A549 (cell line): ENCODE data around the gene USP11. TPM values are rescaled to one million over a fixed set of nuclear protein-coding genes. Genes with fewer than 3 reads are reported as not detected.

Experiments used
- ATAC-seq, 2 experiments: fragments of 200-7000 bp in 1 of 2; fragments of >200 bp in 1 of 2; cut with Nextera tagmentation in 1 of 2; cut with Tn5 transposase in 1 of 2; 3 replicates each; pipeline versions ENCODE4 v1.8.0 to v1.9.1; 2018 to 2020; ENCODE audit warnings: mild to moderate bottlenecking in 1 of 2, moderate library complexity in 1 of 2
- CTCF ChIA-PET: fragments of 300-600 bp; sonication (Branson Sonifier 250); formaldehyde crosslinking; extraction: SDS; loops from one replicate; lab custom pipeline; 2021; ENCODE audit warnings: antibody characterized with exemption, inconsistent platforms; lab: Yijun Ruan, JAX
- POLR2A ChIA-PET: fragments of 350-600 bp; formaldehyde crosslinking; extraction: SDS; loops from one replicate; lab custom pipeline; 2021; ENCODE audit warnings: antibody characterized with exemption, inconsistent platforms; lab: Yijun Ruan, JAX
- DNase-seq, 2 experiments: peaks; one replicate each; pipeline versions ENCODE4 v3.0.0 to v3.0.0-alpha.2; 2011 to 2016; ENCODE audit warnings: low read depth in 1 of 2, low spot score in 1 of 2
- FAIRE-seq: peaks from 2 replicates; lab custom pipeline; 2011; peaks lifted over from hg19 to GRCh38; lab: Jason Lieb, UNC
- H3K27ac ChIP-seq, 2 experiments: fragments of >200 bp; sonication (Bioruptor Twin); formaldehyde crosslinking; 3 replicates each; pipeline ENCODE4 v1.5.1; 2016 to 2017
- H3K4me1 ChIP-seq: fragments of >200 bp; sonication (Bioruptor Twin); formaldehyde crosslinking; 3 replicates; pipeline ENCODE4 v1.6.1; 2016
- H3K4me2 ChIP-seq: fragments of >200 bp; sonication (Bioruptor Twin); formaldehyde crosslinking; 3 replicates; pipeline ENCODE4 v1.6.1; 2016
- H3K4me3 ChIP-seq: fragments of >200 bp; sonication (Bioruptor Twin); formaldehyde crosslinking; 3 replicates; pipeline ENCODE4 v1.5.1; 2016
- H3K9me3 ChIP-seq: fragments of >200 bp; sonication (Bioruptor Twin); formaldehyde crosslinking; 3 replicates; pipeline ENCODE4 v1.6.1; 2016
- EHMT2 ChIP-seq: fragments of 200-600 bp; sonication (generic); IDR thresholded peaks from 2 replicates; pipeline ENCODE4 v1.6.1; 2016; ENCODE audit warnings: antibody characterized with exemption, low read depth, mild to moderate bottlenecking, moderate library complexity
- EP300 ChIP-seq, 2 experiments: fragments of >200 bp; sonication (Bioruptor Twin); formaldehyde crosslinking; IDR thresholded peaks; 2 replicates in 1 of 2; 3 replicates in 1 of 2; pipeline ENCODE4 v1.6.1; 2016 to 2017
- ESRRA ChIP-seq: fragments of 150-350 bp; IDR thresholded peaks from 2 replicates; pipeline ENCODE4 v1.6.1; 2014; ENCODE audit warnings: mild to moderate bottlenecking, low read length, borderline replicate concordance
- FOXS1 ChIP-seq: fragments of 250-450 bp; sonication (Bioruptor Pico); IDR thresholded peaks from 2 replicates; pipeline ENCODE4 v1.5.0; 2020; ENCODE audit warnings: mild to moderate bottlenecking, moderate library complexity
- HOXB13 ChIP-seq: fragments of 250-450 bp; sonication (Bioruptor Pico); IDR thresholded peaks from 2 replicates; pipeline ENCODE4 v1.5.0; 2020; ENCODE audit warnings: low read depth, mild to moderate bottlenecking, moderate library complexity
- HOXB5 ChIP-seq: fragments of 250-450 bp; sonication (Bioruptor Pico); IDR thresholded peaks from 2 replicates; pipeline ENCODE4 v1.5.0; 2020; ENCODE audit warnings: mild to moderate bottlenecking, moderate library complexity
- JUNB ChIP-seq: fragments of >200 bp; sonication (Bioruptor Twin); formaldehyde crosslinking; IDR thresholded peaks from 2 replicates; pipeline ENCODE4 v1.6.1; 2016
- KDM1A ChIP-seq: fragments of 200-600 bp; sonication (generic); IDR thresholded peaks from 2 replicates; pipeline ENCODE4 v1.6.1; 2016; ENCODE audit warnings: low read depth, mild to moderate bottlenecking
- NFE2L2 ChIP-seq: fragments of 150-350 bp; conservative IDR thresholded peaks from 2 replicates; pipeline ENCODE4 v1.6.1; 2014; ENCODE audit warnings: low read length
- NR3C1 ChIP-seq: fragments of >200 bp; sonication (Bioruptor Twin); formaldehyde crosslinking; IDR thresholded peaks from 3 replicates; pipeline ENCODE4 v1.6.1; 2017
- POLR2AphosphoS2 ChIP-seq: conservative IDR thresholded peaks from 2 replicates; pipeline ENCODE4 v1.6.1; 2012; ENCODE audit warnings: low read length, improper control_type of control experiment, inconsistent platforms
- RAD21 ChIP-seq, 2 experiments: fragments of >200 bp in 1 of 2; sonication (Bioruptor Twin) in 1 of 2; formaldehyde crosslinking in 1 of 2; IDR thresholded peaks in 1 of 2; conservative IDR thresholded peaks in 1 of 2; 2 replicates in 1 of 2; 3 replicates in 1 of 2; pipeline ENCODE4 v1.6.1; 2012 to 2018; ENCODE audit warnings: inconsistent platforms in 1 of 2
- RARB ChIP-seq: fragments of 250-450 bp; sonication (Bioruptor Pico); IDR thresholded peaks from 2 replicates; pipeline ENCODE4 v1.8.0; 2021; ENCODE audit warnings: mild to moderate bottlenecking, moderate library complexity
- RCOR1 ChIP-seq: fragments of 150-350 bp; IDR thresholded peaks from 2 replicates; pipeline ENCODE4 v1.6.1; 2014; ENCODE audit warnings: antibody characterized with exemption, low read length, low read depth
- TP53 ChIP-seq: fragments of 250-450 bp; sonication (Bioruptor Pico); IDR thresholded peaks from 2 replicates; pipeline ENCODE4 v1.5.0; 2021; ENCODE audit warnings: mild to moderate bottlenecking, moderate library complexity
- ZC3H11A ChIP-seq: fragments of 450-650 bp; IDR thresholded peaks from 2 replicates; pipeline ENCODE4 v1.6.1; 2014; ENCODE audit warnings: antibody characterized with exemption, mild to moderate bottlenecking
- ZFP36 ChIP-seq: fragments of 450-650 bp; IDR thresholded peaks from 2 replicates; pipeline ENCODE4 v1.6.1; 2014; ENCODE audit warnings: borderline replicate concordance; ENCODE audit not compliant: partially characterized antibody
- ZNF302 ChIP-seq: fragments of 250-450 bp; sonication (Bioruptor Pico); IDR thresholded peaks from 2 replicates; pipeline ENCODE4 v1.9.0; 2021; ENCODE audit warnings: inconsistent platforms, mild to moderate bottlenecking, moderate library complexity
- ZSCAN20 ChIP-seq: fragments of 250-450 bp; sonication (Bioruptor Pico); IDR thresholded peaks from 2 replicates; pipeline ENCODE4 v1.8.0; 2022; ENCODE audit warnings: mild to moderate bottlenecking, moderate library complexity
- WGBS: methylation state at CpG from one replicate; pipeline ENCODE4 v1.1.6; 2017; ENCODE audit errors: missing lambda C conversion rate; 5-methylcytosine and 5-hydroxymethylcytosine counted together
- polyA plus RNA-seq, 4 experiments: library from polyadenylated mRNA; depleted of rRNA in 3 of 4; stranded (reverse); fragments of >200 nt; fragmentation: RNase III in 1 of 4; extraction: RNeasy Plus Mini Kit Qiagen cat#74134 plus additional on column Dnase treatment in 1 of 4; gene quantifications; 2 replicates in 3 of 4; 3 replicates in 1 of 4; pipeline ENCODE4 v1.2.3, GENCODE V29; 2011 to 2017
- TF ChIP-seq, protein P1 (sequence below): fragments of >200 bp; sonication (Bioruptor Twin); formaldehyde crosslinking; IDR thresholded peaks from 2 replicates; pipeline ENCODE4 v1.6.1; 2016
- TF ChIP-seq, protein P2 (sequence below): IDR thresholded peaks from 2 replicates; pipeline ENCODE4 v1.6.1; 2012
- TF ChIP-seq, protein P3 (sequence below): IDR thresholded peaks from 2 replicates; pipeline ENCODE4 v1.6.1; 2012
- TF ChIP-seq, protein P4 (sequence below): fragments of 200-600 bp; sonication (generic); IDR thresholded peaks from 2 replicates; pipeline ENCODE4 v1.6.1; 2016; ENCODE audit warnings: antibody characterized with exemption, mild to moderate bottlenecking, moderate library complexity
- TF ChIP-seq, protein P5 (sequence below): fragments of >200 bp; sonication (Bioruptor Twin); formaldehyde crosslinking; IDR thresholded peaks from 3 replicates; pipeline ENCODE4 v1.6.1; 2016
- TF ChIP-seq, protein P6 (sequence below): fragments of 150-350 bp; IDR thresholded peaks from 2 replicates; pipeline ENCODE4 v1.6.1; 2014; ENCODE audit warnings: low read depth, mild to moderate bottlenecking, low read length

Gene USP11
- polyA plus RNA-seq, 2 of the 4 experiments (the other 2 are of a cell fraction): 35.6 to 50.0 TPM

DNA sequence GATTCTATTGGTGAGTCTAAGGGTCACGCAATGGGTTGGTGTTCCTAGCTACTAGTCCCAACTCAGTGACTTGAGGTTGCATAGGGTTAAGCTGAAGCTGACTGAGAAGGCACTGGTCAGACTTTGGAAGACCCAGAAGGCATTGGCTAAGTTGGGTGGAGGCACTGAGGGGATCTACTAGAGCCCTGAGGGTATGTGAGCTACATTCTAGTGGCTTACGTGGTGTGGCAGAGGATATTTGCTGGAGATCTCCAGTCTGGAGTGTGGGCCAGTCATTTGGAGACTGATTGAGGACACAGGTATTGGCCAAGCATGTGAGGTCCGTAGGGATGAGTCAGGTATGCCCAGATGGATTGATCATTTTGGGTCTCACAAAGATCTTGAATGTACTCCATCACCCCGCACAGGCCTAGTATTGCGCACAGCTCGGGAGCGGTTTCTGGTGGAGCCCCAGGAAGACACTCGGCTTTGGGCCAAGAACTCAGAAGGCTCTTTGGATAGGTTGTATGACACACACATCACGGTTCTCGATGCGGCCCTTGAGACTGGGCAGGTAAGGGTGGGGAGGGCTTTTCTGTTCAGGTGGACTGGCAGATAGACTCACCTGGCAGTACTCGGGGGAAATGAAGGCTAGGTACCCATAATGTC lies 7.2 kb downstream of the USP11 start:
- WGBS: 97% methylated on average over 12 of the region's 12 CpGs
- H3K27ac ChIP-seq: no peak overlapping the region
- CTCF ChIA-PET: no interaction called here
- ATAC-seq (no peak; a peak in 1 of 6 replicates), DNase-seq (no peak), FAIRE-seq (peak; percentile 59)
- TF ChIP-seq FOXS1 (CRISPR knock-in tag): no peak
- TF ChIP-seq ZNF302 (CRISPR knock-in tag): no peak
- TF ChIP-seq EHMT2: no peak
- TF ChIP-seq KDM1A: no peak
- no peak for TF ChIP-seq TP53 (CRISPR knock-in tag)
- TF ChIP-seq RCOR1: no peak
- TF ChIP-seq, protein P1, sequence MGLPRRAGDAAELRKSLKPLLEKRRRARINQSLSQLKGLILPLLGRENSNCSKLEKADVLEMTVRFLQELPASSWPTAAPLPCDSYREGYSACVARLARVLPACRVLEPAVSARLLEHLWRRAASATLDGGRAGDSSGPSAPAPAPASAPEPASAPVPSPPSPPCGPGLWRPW: no peak
- no peak for TF ChIP-seq ZC3H11A
- TF ChIP-seq HOXB13 (CRISPR knock-in tag): no peak
- TF ChIP-seq NR3C1: no peak
- no peak for TF ChIP-seq NFE2L2
- no peak for TF ChIP-seq RARB (CRISPR knock-in tag)
- TF ChIP-seq, protein P2, sequence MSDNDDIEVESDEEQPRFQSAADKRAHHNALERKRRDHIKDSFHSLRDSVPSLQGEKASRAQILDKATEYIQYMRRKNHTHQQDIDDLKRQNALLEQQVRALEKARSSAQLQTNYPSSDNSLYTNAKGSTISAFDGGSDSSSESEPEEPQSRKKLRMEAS: no peak
- no peak for TF ChIP-seq ESRRA
- TF ChIP-seq ZSCAN20 (CRISPR knock-in tag): no peak
- TF ChIP-seq, protein P3, sequence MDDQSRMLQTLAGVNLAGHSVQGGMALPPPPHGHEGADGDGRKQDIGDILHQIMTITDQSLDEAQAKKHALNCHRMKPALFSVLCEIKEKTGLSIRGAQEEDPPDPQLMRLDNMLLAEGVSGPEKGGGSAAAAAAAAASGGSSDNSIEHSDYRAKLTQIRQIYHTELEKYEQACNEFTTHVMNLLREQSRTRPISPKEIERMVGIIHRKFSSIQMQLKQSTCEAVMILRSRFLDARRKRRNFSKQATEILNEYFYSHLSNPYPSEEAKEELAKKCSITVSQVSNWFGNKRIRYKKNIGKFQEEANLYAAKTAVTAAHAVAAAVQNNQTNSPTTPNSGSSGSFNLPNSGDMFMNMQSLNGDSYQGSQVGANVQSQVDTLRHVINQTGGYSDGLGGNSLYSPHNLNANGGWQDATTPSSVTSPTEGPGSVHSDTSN: no peak
- peaks cover 7% of the 10 kb centered on the region for H3K4me1 ChIP-seq
- POLR2A ChIA-PET: no interaction called here
- no peak overlapping the region for H3K4me2 ChIP-seq
- H3K9me3 ChIP-seq: no peaks in the 10 kb centered on the region
- H3K4me3 ChIP-seq: no peak overlapping the region

DNA sequence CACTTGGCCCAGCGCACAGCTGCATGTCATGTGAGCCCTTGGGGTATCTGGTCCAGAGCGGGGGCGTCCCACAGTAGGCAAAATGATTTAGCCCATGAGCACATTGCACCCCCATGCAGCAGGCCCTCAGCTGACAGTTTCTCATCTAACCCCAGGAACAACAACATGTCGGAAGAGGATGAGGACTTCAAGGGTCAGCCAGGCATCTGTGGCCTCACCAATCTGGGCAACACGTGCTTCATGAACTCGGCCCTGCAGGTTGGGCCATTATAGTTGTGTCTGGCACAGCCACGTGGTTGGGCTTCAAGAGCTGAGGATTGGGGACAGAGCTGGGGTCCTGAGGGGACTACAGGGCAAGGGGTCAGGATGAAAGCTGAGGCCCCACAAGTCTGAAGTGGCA lies 7.8 kb downstream of the USP11 start:
- no peak overlapping the region for H3K4me2 ChIP-seq
- WGBS: 95% methylated on average over 5 of the region's 7 CpGs
- H3K4me1 ChIP-seq: peaks cover 1% of the 10 kb centered on the region; the same call in 1 of the 3 replicates
- H3K4me3 ChIP-seq: no peak overlapping the region
- no peaks in the 10 kb centered on the region for H3K9me3 ChIP-seq
- ChIA-PET CTCF (no interaction called here), POLR2A (no interaction called here)
- TF ChIP-seq NFE2L2: no peak
- H3K27ac ChIP-seq: no peak overlapping the region
- DNase-seq: no peak
- no peak for FAIRE-seq
- no peak for ATAC-seq

DNA sequence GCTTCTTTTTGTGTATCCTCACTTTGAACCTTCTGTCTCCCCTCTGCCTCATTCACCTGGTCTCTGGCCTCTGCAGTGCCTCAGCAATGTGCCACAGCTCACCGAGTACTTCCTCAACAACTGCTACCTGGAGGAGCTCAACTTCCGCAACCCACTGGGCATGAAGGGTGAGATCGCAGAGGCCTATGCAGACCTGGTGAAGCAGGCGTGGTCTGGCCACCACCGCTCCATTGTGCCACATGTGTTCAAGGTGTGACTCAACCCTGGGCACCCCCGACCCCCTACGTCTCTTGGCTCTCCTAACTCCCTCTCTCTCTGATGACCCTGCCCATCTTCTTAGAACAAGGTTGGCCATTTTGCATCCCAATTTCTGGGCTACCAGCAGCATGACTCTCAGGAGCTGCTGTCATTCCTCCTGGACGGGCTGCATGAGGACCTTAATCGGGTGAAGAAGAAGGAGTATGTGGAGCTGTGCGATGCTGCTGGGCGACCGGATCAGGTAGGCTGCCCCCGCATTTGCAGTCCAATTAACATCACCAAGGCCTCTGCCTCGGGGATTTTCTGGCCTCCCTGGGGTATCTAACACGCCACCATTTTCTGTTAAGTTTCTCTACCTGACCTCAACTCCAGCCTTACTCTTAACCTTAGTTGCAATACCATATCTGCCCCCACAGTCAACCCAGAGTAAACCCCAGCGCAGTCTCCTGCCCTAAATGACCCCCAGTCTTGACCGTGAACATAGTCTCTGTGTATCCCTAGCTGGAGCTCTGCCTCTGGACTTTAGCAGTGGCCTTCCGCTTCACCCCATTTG lies 8.6 kb downstream of the USP11 start:
- no peak for DNase-seq
- ATAC-seq: no peak
- H3K4me1 ChIP-seq: no peaks in the 10 kb centered on the region
- no peaks in the 10 kb centered on the region for H3K9me3 ChIP-seq
- ChIA-PET CTCF (no interaction called here), POLR2A (no interaction called here)
- no peak for FAIRE-seq
- no peak overlapping the region for H3K27ac ChIP-seq
- no peak overlapping the region for H3K4me2 ChIP-seq
- H3K4me3 ChIP-seq: no peak overlapping the region
- 97% methylated on average over 18 of the region's 18 CpGs for WGBS
- TF ChIP-seq, protein P4, sequence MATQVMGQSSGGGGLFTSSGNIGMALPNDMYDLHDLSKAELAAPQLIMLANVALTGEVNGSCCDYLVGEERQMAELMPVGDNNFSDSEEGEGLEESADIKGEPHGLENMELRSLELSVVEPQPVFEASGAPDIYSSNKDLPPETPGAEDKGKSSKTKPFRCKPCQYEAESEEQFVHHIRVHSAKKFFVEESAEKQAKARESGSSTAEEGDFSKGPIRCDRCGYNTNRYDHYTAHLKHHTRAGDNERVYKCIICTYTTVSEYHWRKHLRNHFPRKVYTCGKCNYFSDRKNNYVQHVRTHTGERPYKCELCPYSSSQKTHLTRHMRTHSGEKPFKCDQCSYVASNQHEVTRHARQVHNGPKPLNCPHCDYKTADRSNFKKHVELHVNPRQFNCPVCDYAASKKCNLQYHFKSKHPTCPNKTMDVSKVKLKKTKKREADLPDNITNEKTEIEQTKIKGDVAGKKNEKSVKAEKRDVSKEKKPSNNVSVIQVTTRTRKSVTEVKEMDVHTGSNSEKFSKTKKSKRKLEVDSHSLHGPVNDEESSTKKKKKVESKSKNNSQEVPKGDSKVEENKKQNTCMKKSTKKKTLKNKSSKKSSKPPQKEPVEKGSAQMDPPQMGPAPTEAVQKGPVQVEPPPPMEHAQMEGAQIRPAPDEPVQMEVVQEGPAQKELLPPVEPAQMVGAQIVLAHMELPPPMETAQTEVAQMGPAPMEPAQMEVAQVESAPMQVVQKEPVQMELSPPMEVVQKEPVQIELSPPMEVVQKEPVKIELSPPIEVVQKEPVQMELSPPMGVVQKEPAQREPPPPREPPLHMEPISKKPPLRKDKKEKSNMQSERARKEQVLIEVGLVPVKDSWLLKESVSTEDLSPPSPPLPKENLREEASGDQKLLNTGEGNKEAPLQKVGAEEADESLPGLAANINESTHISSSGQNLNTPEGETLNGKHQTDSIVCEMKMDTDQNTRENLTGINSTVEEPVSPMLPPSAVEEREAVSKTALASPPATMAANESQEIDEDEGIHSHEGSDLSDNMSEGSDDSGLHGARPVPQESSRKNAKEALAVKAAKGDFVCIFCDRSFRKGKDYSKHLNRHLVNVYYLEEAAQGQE: no peak
- TF ChIP-seq KDM1A (no peak), EP300 (IDR thresholded peaks at IDR 0.05) (no peak), POLR2AphosphoS2 (no peak), ZNF302 (CRISPR knock-in tag) (no peak), ESRRA (no peak), ZFP36 (no peak), RAD21 (conservative IDR thresholded peaks at IDR 0.05 in 1 of 2, IDR thresholded peaks at IDR 0.05 in 1 of 2) (no peak), HOXB5 (CRISPR knock-in tag) (no peak), JUNB (no peak)
- TF ChIP-seq, protein P5, sequence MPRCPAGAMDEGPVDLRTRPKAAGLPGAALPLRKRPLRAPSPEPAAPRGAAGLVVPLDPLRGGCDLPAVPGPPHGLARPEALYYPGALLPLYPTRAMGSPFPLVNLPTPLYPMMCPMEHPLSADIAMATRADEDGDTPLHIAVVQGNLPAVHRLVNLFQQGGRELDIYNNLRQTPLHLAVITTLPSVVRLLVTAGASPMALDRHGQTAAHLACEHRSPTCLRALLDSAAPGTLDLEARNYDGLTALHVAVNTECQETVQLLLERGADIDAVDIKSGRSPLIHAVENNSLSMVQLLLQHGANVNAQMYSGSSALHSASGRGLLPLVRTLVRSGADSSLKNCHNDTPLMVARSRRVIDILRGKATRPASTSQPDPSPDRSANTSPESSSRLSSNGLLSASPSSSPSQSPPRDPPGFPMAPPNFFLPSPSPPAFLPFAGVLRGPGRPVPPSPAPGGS: no peak
- TF ChIP-seq, protein P6, sequence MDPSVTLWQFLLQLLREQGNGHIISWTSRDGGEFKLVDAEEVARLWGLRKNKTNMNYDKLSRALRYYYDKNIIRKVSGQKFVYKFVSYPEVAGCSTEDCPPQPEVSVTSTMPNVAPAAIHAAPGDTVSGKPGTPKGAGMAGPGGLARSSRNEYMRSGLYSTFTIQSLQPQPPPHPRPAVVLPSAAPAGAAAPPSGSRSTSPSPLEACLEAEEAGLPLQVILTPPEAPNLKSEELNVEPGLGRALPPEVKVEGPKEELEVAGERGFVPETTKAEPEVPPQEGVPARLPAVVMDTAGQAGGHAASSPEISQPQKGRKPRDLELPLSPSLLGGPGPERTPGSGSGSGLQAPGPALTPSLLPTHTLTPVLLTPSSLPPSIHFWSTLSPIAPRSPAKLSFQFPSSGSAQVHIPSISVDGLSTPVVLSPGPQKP: no peak
